ENCODE data around the gene CYB561A3.

DNA sequence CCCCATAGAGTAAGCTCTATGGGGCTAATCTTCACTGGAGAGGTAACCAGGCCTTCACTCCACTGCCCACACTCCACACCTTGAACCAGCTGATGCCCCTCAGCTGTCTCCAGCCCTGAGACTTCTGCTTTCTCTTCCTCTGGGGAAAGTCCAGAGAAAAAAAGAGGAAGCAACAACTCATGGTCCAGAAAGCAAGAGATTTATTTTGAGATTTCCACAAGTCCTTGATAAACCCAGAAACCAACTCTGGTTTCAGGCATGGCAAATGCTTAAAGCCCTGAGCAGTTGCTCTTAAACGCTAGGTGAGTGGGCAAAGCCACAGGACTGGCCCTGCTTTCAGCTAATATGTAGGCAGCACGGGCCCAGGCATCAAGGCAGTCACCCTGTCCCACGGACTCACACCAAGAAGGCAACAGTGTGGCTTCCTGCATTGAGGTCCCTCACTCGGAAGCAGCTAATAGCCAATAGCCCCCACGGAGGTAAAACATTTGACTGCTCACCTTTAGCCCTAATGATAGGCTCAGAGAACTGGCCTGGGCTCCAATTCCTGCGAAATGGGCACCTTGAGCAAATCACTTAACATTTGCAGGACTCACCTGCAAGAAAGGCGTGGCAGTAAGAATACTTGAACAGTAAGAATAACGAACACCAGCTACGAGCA, 4.3 kb downstream of the CYB561A3 start:
- TF ChIP-seq CTCF (conservative IDR thresholded peaks at IDR 0.05) (no peak), ZFX (IDR thresholded peaks at IDR 0.05) (no peak)
